GM12878 (cell line): ENCODE results near the gene GPR17. TPM values are rescaled to one million over a fixed set of nuclear protein-coding genes. Genes with fewer than 3 reads are reported as not detected.

Source experiments
- CBX5 ChIP-seq: sonication (generic); IDR thresholded peaks from 2 replicates; pipeline ENCODE4 v1.6.1; 2016; ENCODE audit warnings: low read depth, moderate library complexity, mild to moderate bottlenecking, inconsistent platforms
- CTCF ChIP-seq, 3 experiments: IDR thresholded peaks in 2 of 3; conservative IDR thresholded peaks in 1 of 3; 2 replicates each; pipeline ENCODE4 v1.5.1; 2011; ENCODE audit warnings: low read depth in 3 of 3, low read length in 3 of 3, mild to moderate bottlenecking in 3 of 3, control low read depth in 2 of 3, moderate library complexity in 2 of 3, inconsistent platforms in 1 of 3, mixed read lengths in 1 of 3; ENCODE audit not compliant: control insufficient read depth in 2 of 3, insufficient read depth in 1 of 3; ENCODE audit errors: extremely low read depth in 1 of 3
- CUX1 ChIP-seq: IDR thresholded peaks from 2 replicates; pipeline ENCODE4 v1.6.1; 2012; ENCODE audit warnings: improper control_type of control experiment, low read depth, low read length; ENCODE audit not compliant: insufficient replicate concordance
- FOXK2 ChIP-seq: fragments of 450-650 bp; IDR thresholded peaks from 2 replicates; pipeline ENCODE4 v1.6.1; 2017; ENCODE audit warnings: mild to moderate bottlenecking, moderate library complexity
- HDAC2 ChIP-seq: fragments of 200-600 bp; sonication (generic); IDR thresholded peaks from 2 replicates; pipeline ENCODE4 v1.6.1; 2017
- KLF5 ChIP-seq: fragments of 450-650 bp; IDR thresholded peaks from 2 replicates; pipeline ENCODE4 v1.6.1; 2014; ENCODE audit warnings: mild to moderate bottlenecking; ENCODE audit not compliant: partially characterized antibody
- NR2C1 ChIP-seq: fragments of 450-650 bp; IDR thresholded peaks from 2 replicates; pipeline ENCODE4 v1.6.1; 2017; ENCODE audit warnings: antibody characterized with exemption, mild to moderate bottlenecking, moderate library complexity
- SMC3 ChIP-seq: IDR thresholded peaks from 2 replicates; pipeline ENCODE4 v1.6.1; 2011; ENCODE audit warnings: low read length, improper control_type of control experiment, borderline replicate concordance
- TAF1 ChIP-seq: IDR thresholded peaks from 2 replicates; pipeline ENCODE4 v1.6.1; 2011; ENCODE audit warnings: mild to moderate bottlenecking, low read depth, low read length, borderline replicate concordance
- polyA plus RNA-seq, 11 experiments: library from polyadenylated mRNA; depleted of rRNA in 4 of 11; unstranded in 6 of 11; stranded (reverse) in 5 of 11; fragments of >200 nt; fragmentation: Nextera tagmentation in 4 of 11; fragmentation: Illumina TruSeq in 1 of 11; extraction: Ambion mirVana in 4 of 11; extraction: Trizol in 1 of 11; gene quantifications; 1 replicate in 1 of 11; 2 replicates in 10 of 11; pipeline versions ENCODE4 v1.2.1 to v1.2.3, GENCODE V29; 2011 to 2016; ENCODE audit warnings: inconsistent platforms in 2 of 11, missing spikeins in 2 of 11, low read depth in 1 of 11
- total RNA-seq, 4 experiments: library from RNA; depleted of rRNA in 3 of 4; stranded (reverse); fragments of >200 nt in 3 of 4; fragmentation: Illumina TruSeq in 1 of 4; extraction: Trizol in 1 of 4; gene quantifications; 2 replicates each; pipeline versions ENCODE4 v1.2.1 to v1.2.3, GENCODE V29; 2013 to 2021

Gene GPR17
- total and polyA plus RNA-seq, 10 of the 15 experiments (the other 5 are each of a cell fraction or from before 2014, with no cell fraction given): not detected

GRCh38 chr2:127654084-127654837 lies 8.3 kb downstream of the GPR17 start (continued):
- no peak for TF ChIP-seq KLF5
- TF ChIP-seq SMC3: no peak
- no peak for TF ChIP-seq CTCF (IDR thresholded peaks at IDR 0.05 in 2 of 3, conservative IDR thresholded peaks at IDR 0.05 in 1 of 3; ENCODE audit: control insufficient read depth in 2 of 3, extremely low read depth in 1 of 3, insufficient read depth in 1 of 3, low read depth in 3 of 3, low read length in 3 of 3)
- no peak for TF ChIP-seq HDAC2
- no peak for TF ChIP-seq CBX5
- no peak for TF ChIP-seq CUX1
- no peak for TF ChIP-seq NR2C1
- no peak for TF ChIP-seq FOXK2
- TF ChIP-seq TAF1: no peak
